Measurements from ENCODE around the gene RHBDF1.
"Not testable (repeated sequence)": the region's sequence is repeated elsewhere in the genome, so short reads cannot be mapped to it uniquely, and the experiment has no call there.

The RHBDF1 gene

GRCh38 chr16:56231-56927 is 16.1 kb downstream of the RHBDF1 start:
- DNase-seq, result no peak

GRCh38 chr16:55571-56136 is 16.8 kb downstream of the RHBDF1 start:
- no peak for DNase-seq

GRCh38 chr16:54237-54581 is 18.2 kb downstream of the RHBDF1 start:
- no peak for DNase-seq

- peak; percentile 91 for DNase-seq
Measured at GRCh38 chr16:53346-54236, 18.8 kb downstream of the RHBDF1 start, which contains the start of the genes POLR3K and SNRNP25. TSS of gene POLR3K (minus strand) at chr16:53608. CDS start at chr16:53586, 22 bp downstream. TSS of gene SNRNP25 (plus strand) at chr16:53828. CDS start at chr16:54017, 189 bp downstream.

GRCh38 chr16:50769-51591 is 21.5 kb downstream of the RHBDF1 start:
- no peak for DNase-seq

GRCh38 chr16:47234-47633 is 25.2 kb downstream of the RHBDF1 start:
- DNase-seq, result no peak

- not testable (repeated sequence) for DNase-seq
Measured at GRCh38 chr16:46510-46909, 25.9 kb downstream of the RHBDF1 start.

- peak; percentile 33 for DNase-seq
Measured at GRCh38 chr16:45454-45853, 27.0 kb downstream of the RHBDF1 start.

GRCh38 chr16:44655-45054 is 27.8 kb downstream of the RHBDF1 start:
- no peak for DNase-seq

GRCh38 chr16:43294-43693 is 29.1 kb downstream of the RHBDF1 start:
- no peak for DNase-seq

GRCh38 chr16:42691-43090 is 29.7 kb downstream of the RHBDF1 start:
- DNase-seq, result no peak

- no peak for DNase-seq
Measured at GRCh38 chr16:42069-42457, 30.4 kb downstream of the RHBDF1 start.

GRCh38 chr16:41439-42068 is 30.9 kb downstream of the RHBDF1 start:
- no peak for DNase-seq

- DNase-seq, result no peak
Measured at GRCh38 chr16:38941-39892, 33.2 kb downstream of the RHBDF1 start.

GRCh38 chr16:38206-38605 is 34.2 kb downstream of the RHBDF1 start:
- DNase-seq, result not testable (repeated sequence)

- DNase-seq, result no peak
Measured at GRCh38 chr16:37511-37910, 34.9 kb downstream of the RHBDF1 start.

- DNase-seq, result no peak
Measured at GRCh38 chr16:36336-36984, 36.0 kb downstream of the RHBDF1 start.

- DNase-seq, result no peak
Measured at GRCh38 chr16:35678-36305, 36.6 kb downstream of the RHBDF1 start.

GRCh38 chr16:35011-35677 is 37.3 kb downstream of the RHBDF1 start:
- DNase-seq, result no peak

GRCh38 chr16:34648-34987 is 37.8 kb downstream of the RHBDF1 start:
- DNase-seq, result no peak

Data from DMS79 (cell line).